Motor neuron (in vitro differentiated cells): ENCODE results near the gene MIB1. TPM values are rescaled to one million over a fixed set of nuclear protein-coding genes. Genes with fewer than 3 reads are reported as not detected.
"Not testable (repeated sequence)": the region's sequence is repeated elsewhere in the genome, so short reads cannot be mapped to it uniquely, and the experiment has no call there.

Experiments
- ATAC-seq, 8 experiments: fragments of 200-7000 bp; cut with Tn5 transposase; replicated peaks in 6 of 8; 2 replicates each; pipeline ENCODE4 v1.8.0; 2021; ENCODE audit warnings: mild to moderate bottlenecking in 8 of 8, moderate library complexity in 8 of 8
- H3K27ac ChIP-seq, 2 donors: fragments of 250-450 bp; sonication (Bioruptor Pico); 2 replicates each; pipeline ENCODE4 v1.9.0; 2021; ENCODE audit warnings: antibody characterized with exemption in 2 of 2, mild to moderate bottlenecking in 2 of 2, moderate library complexity in 1 of 2
- H3K4me1 ChIP-seq, 2 donors: fragments of 250-450 bp; sonication (Bioruptor Pico); replicated peaks in 1 of 2; 2 replicates each; pipeline ENCODE4 v1.6.1; 2021; ENCODE audit warnings: antibody characterized with exemption in 2 of 2, mild to moderate bottlenecking in 2 of 2, moderate library complexity in 1 of 2
- H3K4me3 ChIP-seq, 5 donors: fragments of 250-450 bp; sonication (Bioruptor Pico); 2 replicates each; pipeline ENCODE4 v1.9.0; 2021; ENCODE audit warnings: antibody characterized with exemption in 5 of 5, mild to moderate bottlenecking in 5 of 5, moderate library complexity in 4 of 5
- WGBS, 10 experiments: fragments of 450-650 bp; shearing (Covaris generic); methylation state at CpG; one replicate each; pipeline ENCODE4 v1.0.0; 2022; 5-methylcytosine and 5-hydroxymethylcytosine counted together
- in situ Hi-C, 9 experiments: fragments of 400-800 bp; cut with MboI; loops; one replicate each; pipeline ENCODE4 v1.15.0; 2021; ENCODE audit warnings: low sequenced_read_pairs in 9 of 9, low pct_unique_long_range_greater_than_20kb in 2 of 9; ENCODE audit not compliant: unreplicated experiment in 9 of 9
- total RNA-seq, 8 experiments: library from RNA; unstranded; fragments of 300-600 nt; gene quantifications; 2 replicates each; pipeline versions ENCODE4 v1.2.3 to v1.2.4, GENCODE V29; 2022

The MIB1 gene
- 10 to 100 TPM; 28.5 to 82.2 (median 45.1) TPM for total RNA-seq

- peak; percentile 90 to 93 (median 92) for ATAC-seq
- H3K4me3 ChIP-seq: peak within 1 kb of the TSS; percentile 65 to 89 (median 87)
- in situ Hi-C loops: loop anchor here in 1 of 9 experiments (25.0 kb wide), 1 partner anchor 128 kb away; the partner anchor contains the start of genes ESCO1 and SNRPD1
- H3K4me1 ChIP-seq: peaks cover 3 to 17% of the 10 kb centered on the region in 2 donors
- 0% methylated on average over 1 to 10 of the region's 76 CpGs; no CpG with 5 or more reads in 5 of the 10 experiments for WGBS, 10 experiments
- H3K27ac ChIP-seq: peak within 1 kb of the TSS; percentile 93 to 97
These were observed at the start of gene MIB1 for GRCh38 chr18:21740538-21741311. MIB1 (plus strand) TSS chr18:21740792; CDS start chr18:21741584, 792 bp downstream.

GRCh38 chr18:21693322-21693721, 47.3 kb upstream of the MIB1 start:
- no peak for ATAC-seq
- in situ Hi-C loops: no loop called here
- WGBS, 10 experiments: 94 to 100% (median 100%) methylated on average over 1 to 2 of the region's 2 CpGs; no CpG with 5 or more reads in 5 of the 10 experiments
- Histone ChIP-seq H3K4me3 (no peak overlapping the region), H3K27ac (no peak overlapping the region), H3K4me1 (no peaks in the 10 kb centered on the region)

GRCh38 chr18:21700528-21701075, 40.0 kb upstream of the MIB1 start:
- no peaks in the 10 kb centered on the region for H3K4me1 ChIP-seq
- WGBS, 10 experiments: 73 to 100% (median 89%) methylated on average over 2 to 5 of the region's 6 CpGs; no CpG with 5 or more reads in 1 of the 10 experiments
- ATAC-seq: no peak
- in situ Hi-C loops: no loop called here
- no peak overlapping the region for H3K27ac ChIP-seq
- H3K4me3 ChIP-seq: no peak overlapping the region

- no peak overlapping the region for H3K4me3 ChIP-seq
- no peaks in the 10 kb centered on the region for H3K4me1 ChIP-seq
- ATAC-seq: no peak
- no peak overlapping the region for H3K27ac ChIP-seq
- WGBS, 10 experiments: 60 to 100% (median 92%) methylated on average over 1 to 2 of the region's 2 CpGs; no CpG with 5 or more reads in 5 of the 10 experiments
- in situ Hi-C loops: no loop called here
These were observed 39.0 kb upstream of the MIB1 start for GRCh38 chr18:21701621-21702020.

- ATAC-seq: no peak
- Histone ChIP-seq H3K4me3 (peak overlapping the region in 1 of 5 donors; percentile 13), H3K4me1 (no peaks in the 10 kb centered on the region), H3K27ac (no peak overlapping the region)
- WGBS, 10 experiments: 8 to 93% (median 85%) methylated on average over 2 to 5 of the region's 5 CpGs; no CpG with 5 or more reads in 1 of the 10 experiments
- in situ Hi-C loops: no loop called here
These were observed 38.0 kb upstream of the MIB1 start for GRCh38 chr18:21702602-21703001.

- no peak for ATAC-seq
- WGBS, 10 experiments: 0 to 24% (median 12%) methylated on average over 2 to 11 of the region's 17 CpGs; no CpG with 5 or more reads in 4 of the 10 experiments
These were observed 37.3 kb upstream of the MIB1 start for GRCh38 chr18:21703241-21703820.

GRCh38 chr18:21704603-21705364, 35.8 kb upstream of the MIB1 start, which contains the start of gene ABHD3:
ABHD3 (minus strand) TSS chr18:21704774; CDS start chr18:21704665, 109 bp downstream.
- in situ Hi-C loops: no loop called here
- WGBS, 10 experiments: 1 to 91% (median 34%) methylated on average over 1 to 20 of the region's 60 CpGs; no CpG with 5 or more reads in 2 of the 10 experiments
- Histone ChIP-seq H3K27ac (peak within 1 kb of the TSS; percentile 40 to 76), H3K4me1 (no peaks in the 10 kb centered on the region), H3K4me3 (peak within 1 kb of the TSS; percentile 59 to 81 (median 76))
- ATAC-seq: peak; percentile 95 to 98 (median 97)

More at GRCh38 chr18:21703241-21703820, 37.3 kb upstream of the MIB1 start:
- in situ Hi-C loops: no loop called here
- Histone ChIP-seq H3K4me1 (no peaks in the 10 kb centered on the region), H3K4me3 (peak overlapping the region; percentile 59 to 81 (median 76)), H3K27ac (no peak overlapping the region)

- in situ Hi-C loops: no loop called here
- H3K4me3 ChIP-seq: no peak overlapping the region
- 92 to 100% (median 100%) methylated on average over 2 to 8 of the region's 28 CpGs; no CpG with 5 or more reads in 7 of the 10 experiments for WGBS, 10 experiments
- no peaks in the 10 kb centered on the region for H3K4me1 ChIP-seq
- no peak for ATAC-seq
- no peak overlapping the region for H3K27ac ChIP-seq
These were observed 34.2 kb upstream of the MIB1 start for GRCh38 chr18:21706386-21706865.

GRCh38 chr18:21707130-21707529, 33.5 kb upstream of the MIB1 start:
- in situ Hi-C loops: not testable (repeated sequence)

GRCh38 chr18:21714474-21714873, 26.1 kb upstream of the MIB1 start:
- no peak for ATAC-seq
- Histone ChIP-seq H3K4me3 (no peak overlapping the region), H3K27ac (no peak overlapping the region), H3K4me1 (no peaks in the 10 kb centered on the region)
- in situ Hi-C loops: no loop called here
- WGBS, 10 experiments: 0 to 100% (median 89%) methylated on average over 1 of the region's 1 CpG; no CpG with 5 or more reads in 1 of the 10 experiments

More at GRCh38 chr18:21707130-21707529, 33.5 kb upstream of the MIB1 start:
- ATAC-seq, H3K4me3 ChIP-seq, H3K4me1 ChIP-seq, H3K27ac ChIP-seq: not testable (repeated sequence)
- 17 to 88% (median 63%) methylated on average over 1 to 7 of the region's 7 CpGs; no CpG with 5 or more reads in 3 of the 10 experiments for WGBS, 10 experiments

GRCh38 chr18:21722687-21723086, 17.9 kb upstream of the MIB1 start:
- H3K4me3 ChIP-seq: no peak overlapping the region
- H3K4me1 ChIP-seq: no peaks in the 10 kb centered on the region
- no peak for ATAC-seq
- H3K27ac ChIP-seq: no peak overlapping the region
- 70 to 100% (median 95%) methylated on average over 1 to 2 of the region's 2 CpGs for WGBS, 10 experiments
- in situ Hi-C loops: no loop called here

GRCh38 chr18:21725201-21725600, 15.4 kb upstream of the MIB1 start:
- Histone ChIP-seq H3K4me3 (no peak overlapping the region), H3K4me1 (no peaks in the 10 kb centered on the region), H3K27ac (no peak overlapping the region)
- in situ Hi-C loops: loop anchor here in 1 of 9 experiments (25.0 kb wide), 1 partner anchor 113 kb away; the partner anchor contains the start of genes ESCO1 and SNRPD1
- WGBS, 10 experiments: 38 to 100% (median 70%) methylated on average over 1 to 4 of the region's 4 CpGs
- no peak for ATAC-seq
